Uterus (tissue), 2 donors: ENCODE data around the gene IL22RA1.

ENCODE experiments used
- POLR2A ChIP-seq, 2 donors: fragments of 450-650 bp; IDR thresholded peaks; one replicate each; pipeline ENCODE4 v1.6.1; 2016; ENCODE audit warnings: antibody characterized with exemption in 2 of 2, mild to moderate bottlenecking in 1 of 2, moderate library complexity in 1 of 2
- TF ChIP-seq, protein P1 (sequence below), 4 experiments: fragments of 200-600 bp in 2 of 4; fragments of 450-650 bp in 2 of 4; sonication (generic) in 2 of 4; IDR thresholded peaks; one replicate each; pipeline ENCODE4 v1.5.1; 2016 to 2019; ENCODE audit warnings: antibody characterized with exemption in 4 of 4, mild to moderate bottlenecking in 2 of 4, moderate library complexity in 1 of 4

DNA sequence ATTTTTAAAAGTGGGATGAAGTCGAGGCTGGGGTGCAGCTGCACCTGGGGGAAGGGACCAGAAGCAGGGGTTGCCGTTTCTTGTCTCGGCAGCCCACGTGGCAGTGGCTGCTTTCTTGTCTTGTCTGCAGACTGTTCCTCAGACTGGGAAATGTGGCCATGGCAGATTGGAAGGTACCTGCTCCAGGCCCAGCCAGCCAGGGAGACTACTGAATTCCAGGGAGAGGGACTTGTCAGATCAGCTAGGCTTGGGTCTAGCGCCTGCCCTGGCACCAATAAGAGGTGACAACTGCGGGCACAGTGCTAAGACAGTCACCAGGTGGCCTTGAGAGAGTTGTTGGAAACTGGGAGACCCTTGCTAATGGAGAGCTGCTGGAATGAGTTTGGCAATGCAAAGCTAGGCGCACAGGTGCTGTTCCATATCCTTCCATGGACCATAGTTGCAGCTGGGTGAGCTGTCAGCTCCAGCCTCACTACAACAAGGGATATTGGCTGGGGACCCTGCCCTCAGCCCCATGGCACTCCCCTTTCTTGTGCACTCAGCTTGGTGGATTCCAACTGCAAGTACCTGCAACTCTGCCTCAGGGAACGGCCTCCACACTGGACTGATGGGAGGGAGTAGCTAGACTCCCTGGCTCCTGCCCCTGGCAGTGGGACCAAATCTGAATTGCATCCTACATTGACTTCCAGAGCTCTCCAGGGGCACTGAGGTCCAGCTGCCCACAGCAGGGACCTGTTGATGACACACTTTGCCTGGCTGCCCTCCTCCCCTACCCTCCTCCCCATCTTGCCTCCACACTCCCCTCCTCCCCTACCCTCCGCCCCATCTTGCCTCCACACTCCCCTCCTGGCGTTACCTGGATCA lies 9.9 kb upstream of the IL22RA1 start:
- TF ChIP-seq, protein P1, sequence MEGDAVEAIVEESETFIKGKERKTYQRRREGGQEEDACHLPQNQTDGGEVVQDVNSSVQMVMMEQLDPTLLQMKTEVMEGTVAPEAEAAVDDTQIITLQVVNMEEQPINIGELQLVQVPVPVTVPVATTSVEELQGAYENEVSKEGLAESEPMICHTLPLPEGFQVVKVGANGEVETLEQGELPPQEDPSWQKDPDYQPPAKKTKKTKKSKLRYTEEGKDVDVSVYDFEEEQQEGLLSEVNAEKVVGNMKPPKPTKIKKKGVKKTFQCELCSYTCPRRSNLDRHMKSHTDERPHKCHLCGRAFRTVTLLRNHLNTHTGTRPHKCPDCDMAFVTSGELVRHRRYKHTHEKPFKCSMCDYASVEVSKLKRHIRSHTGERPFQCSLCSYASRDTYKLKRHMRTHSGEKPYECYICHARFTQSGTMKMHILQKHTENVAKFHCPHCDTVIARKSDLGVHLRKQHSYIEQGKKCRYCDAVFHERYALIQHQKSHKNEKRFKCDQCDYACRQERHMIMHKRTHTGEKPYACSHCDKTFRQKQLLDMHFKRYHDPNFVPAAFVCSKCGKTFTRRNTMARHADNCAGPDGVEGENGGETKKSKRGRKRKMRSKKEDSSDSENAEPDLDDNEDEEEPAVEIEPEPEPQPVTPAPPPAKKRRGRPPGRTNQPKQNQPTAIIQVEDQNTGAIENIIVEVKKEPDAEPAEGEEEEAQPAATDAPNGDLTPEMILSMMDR (IDR thresholded peaks at IDR 0.05), result no peak
- TF ChIP-seq POLR2A (IDR thresholded peaks at IDR 0.05), result no peak
